HCT116 (cell line): ENCODE results near the gene CIB1. TPM values are rescaled to one million over a fixed set of nuclear protein-coding genes. Genes with fewer than 3 reads are reported as not detected.
A peak's percentile ranks its signal among the peaks of the same experiment; 100 is the strongest.

Source experiments
- ATAC-seq: fragments of 200-7000 bp; cut with Tn5 transposase; 2 replicates; pipeline ENCODE4 v1.9.1; 2020; ENCODE audit warnings: mild to moderate bottlenecking, moderate library complexity
- BruUV-seq: library from RNA; stranded (reverse); fragments of 400-500 nt; replicated peaks from 2 replicates; lab custom pipeline; 2021; lab: Mats Ljungman, UMichigan
- CTCF ChIA-PET: fragments of 300-600 bp; sonication (Branson Sonifier 250); formaldehyde crosslinking; loops from one replicate; lab custom pipeline; 2021; ENCODE audit warnings: antibody characterized with exemption; lab: Charles Lee
- POLR2A ChIA-PET: fragments of 300-600, 350-600 bp; sonication (Branson Sonifier 250); formaldehyde crosslinking; loops from one replicate; lab custom pipeline; 2021; ENCODE audit warnings: antibody characterized with exemption; lab: Charles Lee
- RAD21 ChIA-PET, 2 experiments: fragments of 300-600 bp; sonication (Branson Sonifier 250); formaldehyde crosslinking; loops; one replicate each; lab custom pipeline; 2023; ENCODE audit warnings: low total read pairs in 2 of 2; ENCODE audit not compliant: uncharacterized antibody in 2 of 2, unreplicated experiment in 2 of 2, low non-redundant PET in 1 of 2; lab: Charles Lee
- DNase-seq: peaks from one replicate; pipeline ENCODE4 v3.0.0-alpha.2; 2010; ENCODE audit warnings: low read depth, low spot score
- H2AFZ ChIP-seq: fragments of 200-600 bp; shearing (Covaris generic), sonication (generic); 2 replicates; pipeline ENCODE4 v1.6.1; 2017; ENCODE audit warnings: low read depth, mixed run types, mixed read lengths, antibody characterized with exemption, low read length; ENCODE audit not compliant: poor library complexity, severe bottlenecking
- H3K27ac ChIP-seq: 2 replicates; pipeline ENCODE4 v1.5.1; 2012; ENCODE audit warnings: low read depth, low read length
- H3K27me3 ChIP-seq: fragments of 200-600 bp; sonication (generic); 2 replicates; pipeline ENCODE4 v1.6.1; 2016; ENCODE audit warnings: mixed run types, low read length, mixed read lengths; ENCODE audit not compliant: insufficient read depth
- H3K36me3 ChIP-seq, 2 experiments: fragments of 200-500 bp in 1 of 2; fragments of 200-600 bp in 1 of 2; sonication (Bioruptor generic) in 1 of 2; sonication (generic) in 1 of 2; 2 replicates each; pipeline versions ENCODE4 v1.5.1 to v1.6.1; 2014 to 2016; ENCODE audit warnings: low read length in 2 of 2, inconsistent platforms in 1 of 2, mixed read lengths in 1 of 2, mixed run types in 1 of 2; ENCODE audit not compliant: insufficient read depth in 2 of 2, control insufficient read depth in 1 of 2
- H3K4me1 ChIP-seq, 2 experiments: fragments of 200-600 bp in 1 of 2; sonication (generic) in 1 of 2; 2 replicates each; pipeline versions ENCODE4 v1.5.1 to v1.6.1; 2012 to 2017; ENCODE audit warnings: low read length in 2 of 2, inconsistent platforms in 1 of 2, mild to moderate bottlenecking in 1 of 2, mixed read lengths in 1 of 2, mixed run types in 1 of 2, moderate library complexity in 1 of 2; ENCODE audit not compliant: insufficient read depth in 2 of 2, control insufficient read depth in 1 of 2
- H3K4me2 ChIP-seq: fragments of 200-600 bp; sonication (generic); 2 replicates; pipeline ENCODE4 v1.6.1; 2017; ENCODE audit warnings: mixed run types, low read length, mixed read lengths
- H3K4me3 ChIP-seq, 2 experiments: fragments of 200-600 bp in 1 of 2; sonication (generic) in 1 of 2; replicated peaks in 1 of 2; 2 replicates each; pipeline ENCODE4 v1.5.1; 2011 to 2016; ENCODE audit warnings: low read length in 2 of 2, control low read depth in 1 of 2, low read depth in 1 of 2, mild to moderate bottlenecking in 1 of 2, mixed read lengths in 1 of 2, mixed run types in 1 of 2
- H3K79me2 ChIP-seq: fragments of 200-600 bp; sonication (generic); 2 replicates; pipeline ENCODE4 v1.6.1; 2017; ENCODE audit warnings: mild to moderate bottlenecking, mixed run types, low read length, moderate library complexity, mixed read lengths; ENCODE audit not compliant: insufficient read depth
- H3K9ac ChIP-seq: fragments of 200-600 bp; sonication (generic); 2 replicates; pipeline ENCODE4 v1.6.1; 2016; ENCODE audit warnings: low read length, mixed read lengths
- H3K9me2 ChIP-seq: fragments of 200-600 bp; sonication (generic), shearing (Covaris generic); 2 replicates; pipeline ENCODE4 v1.6.1; 2017; ENCODE audit warnings: mixed run types, mild to moderate bottlenecking, moderate library complexity; ENCODE audit not compliant: insufficient read depth
- H3K9me3 ChIP-seq, 2 experiments: fragments of 200-500 bp in 1 of 2; fragments of 200-600 bp in 1 of 2; sonication (Bioruptor generic) in 1 of 2; sonication (generic) in 1 of 2; 2 replicates each; pipeline ENCODE4 v1.6.1; 2014 to 2017; ENCODE audit warnings: low read length in 2 of 2, mixed read lengths in 2 of 2, inconsistent platforms in 1 of 2, low read depth in 1 of 2, mild to moderate bottlenecking in 1 of 2, mixed run types in 1 of 2, moderate library complexity in 1 of 2; ENCODE audit not compliant: control insufficient read depth in 1 of 2, insufficient read depth in 1 of 2
- H4K20me1 ChIP-seq: fragments of 200-600 bp; sonication (generic), shearing (Covaris generic); 2 replicates; pipeline ENCODE4 v1.6.1; 2017; ENCODE audit warnings: mixed run types, mild to moderate bottlenecking, moderate library complexity; ENCODE audit not compliant: insufficient read depth
- CTCF ChIP-seq, 3 experiments: fragments of 200-600 bp in 1 of 3; sonication (generic) in 1 of 3; IDR thresholded peaks in 2 of 3; conservative IDR thresholded peaks in 1 of 3; 2 replicates each; pipeline ENCODE4 v1.5.1; 2012 to 2017; ENCODE audit warnings: low read depth in 2 of 3, low read length in 2 of 3, antibody characterized with exemption in 1 of 3, borderline replicate concordance in 1 of 3, control low read depth in 1 of 3, mild to moderate bottlenecking in 1 of 3, mixed read lengths in 1 of 3, mixed run types in 1 of 3, moderate library complexity in 1 of 3; ENCODE audit not compliant: insufficient read depth in 1 of 3
- EZH2 ChIP-seq: fragments of 200-600 bp; sonication (generic); IDR thresholded peaks from 2 replicates; pipeline ENCODE4 v1.6.1; 2017; ENCODE audit warnings: antibody characterized with exemption, mixed run types
- JUND ChIP-seq: IDR thresholded peaks from 2 replicates; pipeline ENCODE4 v1.6.1; 2012
- POLR2AphosphoS5 ChIP-seq: IDR thresholded peaks from 2 replicates; pipeline ENCODE4 v1.6.1; 2011; ENCODE audit warnings: mild to moderate bottlenecking, low read depth, low read length, moderate library complexity
- TCF7L2 ChIP-seq: IDR thresholded peaks from 2 replicates; pipeline ENCODE4 v1.7.0; 2011; ENCODE audit warnings: borderline replicate concordance, inconsistent platforms; ENCODE audit not compliant: insufficient read depth, insufficient read length; ENCODE audit errors: extremely low read depth
- ZFX ChIP-seq: fragments of 450-650 bp; IDR thresholded peaks from 2 replicates; pipeline ENCODE4 v1.6.1; 2017
- intact Hi-C: fragments of 100-400 bp; cut with micrococcal nuclease; formaldehyde crosslinking; loops from 2 replicates; pipeline ENCODE4 v1.10.0; 2022
- total RNA-seq: library from RNA; stranded (reverse); gene quantifications from one replicate; pipeline ENCODE4 v1.2.1, GENCODE V29; 2021; ENCODE audit not compliant: unreplicated experiment

The CIB1 gene
- total RNA-seq, 1 experiment from 2014 or later = 92.7 TPM

GRCh38 chr15:90219421-90220141 lies 14.2 kb downstream of the CIB1 start:
- no peak overlapping the region for H3K4me3 ChIP-seq
- no peak for DNase-seq
- peaks cover 8 to 25% of the 10 kb centered on the region in 2 experiments for H3K4me1 ChIP-seq
- H3K9me2 ChIP-seq = no peaks in the 10 kb centered on the region
- ChIA-PET RAD21 (no interaction called here), CTCF (no interaction called here), POLR2A (no interaction called here)
- H3K79me2 ChIP-seq = peaks cover 41% of the 10 kb centered on the region
- no peak overlapping the region for H2AFZ ChIP-seq
- no peaks in the 10 kb centered on the region for H3K9me3 ChIP-seq
- no TSS peak for BruUV-seq
- intact Hi-C loops = loop anchor here (10.0 kb wide), 1 partner anchor 475 kb away; no protein-coding TSS in a partner anchor
- no peaks in the 10 kb centered on the region for H4K20me1 ChIP-seq
- no peak overlapping the region for H3K9ac ChIP-seq
- no peaks in the 10 kb centered on the region for H3K27me3 ChIP-seq
- ATAC-seq = peak; percentile 80
- H3K27ac ChIP-seq = no peak overlapping the region
- H3K36me3 ChIP-seq = peaks cover 20 to 27% of the 10 kb centered on the region in 2 experiments; a peak in 3 of 4 replicates
- H3K4me2 ChIP-seq = no peak overlapping the region
- TF ChIP-seq EZH2 (no peak), CTCF (IDR thresholded peaks at IDR 0.05 in 2 of 3, conservative IDR thresholded peaks at IDR 0.05 in 1 of 3; ENCODE audit: borderline replicate concordance in 1 of 3, insufficient read depth in 1 of 3, low read depth in 2 of 3, low read length in 2 of 3) (peak in 2 of 3 experiments; percentile 76; a peak in 4 of 6 replicates), ZFX (no peak), JUND (no peak), TCF7L2 (no peak), POLR2AphosphoS5 (peak; percentile 26; the same call in 1 of the 2 replicates)
